Stimulated activated CD4-positive, alpha-beta T cell treated with anti-CD3 and anti-CD28 coated beads, Interleukin-15, amount 100 ng/mL, for 48 hours (primary cell): Measurements from ENCODE around the gene SCUBE3.

Experiments
- DNase-seq, 2 donors: peaks; one replicate each; pipeline ENCODE4 v3.0.0-alpha.2; 2020; ENCODE audit warnings: low read depth in 2 of 2

Gene SCUBE3

GRCh38 chr6:35181308-35181932, 32.3 kb upstream of the SCUBE3 start:
- no peak for DNase-seq

GRCh38 chr6:35181933-35182612, 31.7 kb upstream of the SCUBE3 start:
- DNase-seq = no peak

- no peak for DNase-seq
Observed at GRCh38 chr6:35183281-35183680, 30.5 kb upstream of the SCUBE3 start.

GRCh38 chr6:35183935-35184334, 29.8 kb upstream of the SCUBE3 start:
- no peak for DNase-seq

GRCh38 chr6:35184580-35185301, 29.0 kb upstream of the SCUBE3 start:
- DNase-seq = no peak

- no peak for DNase-seq
Observed at GRCh38 chr6:35185302-35185681, 28.5 kb upstream of the SCUBE3 start.

- DNase-seq = no peak
Observed at GRCh38 chr6:35185971-35186370, 27.8 kb upstream of the SCUBE3 start.

- DNase-seq = no peak
Observed at GRCh38 chr6:35186571-35186970, 27.2 kb upstream of the SCUBE3 start.

GRCh38 chr6:35188886-35189285, 24.9 kb upstream of the SCUBE3 start:
- DNase-seq = no peak

- no peak for DNase-seq
Observed at GRCh38 chr6:35190306-35190705, 23.4 kb upstream of the SCUBE3 start.

GRCh38 chr6:35191889-35192288, 21.9 kb upstream of the SCUBE3 start:
- DNase-seq = no peak

GRCh38 chr6:35192301-35192860, 21.4 kb upstream of the SCUBE3 start:
- DNase-seq = no peak

GRCh38 chr6:35194390-35194789, 19.4 kb upstream of the SCUBE3 start:
- DNase-seq = no peak

- DNase-seq = no peak
Observed at GRCh38 chr6:35195120-35195780, 18.5 kb upstream of the SCUBE3 start.

- DNase-seq = no peak
Observed at GRCh38 chr6:35197196-35197595, 16.6 kb upstream of the SCUBE3 start.

- DNase-seq = no peak
Observed at GRCh38 chr6:35199866-35200265, 13.9 kb upstream of the SCUBE3 start.

- DNase-seq = no peak
Observed at GRCh38 chr6:35202066-35202546, 11.7 kb upstream of the SCUBE3 start.

- no peak for DNase-seq
Observed at GRCh38 chr6:35203152-35203670, 10.5 kb upstream of the SCUBE3 start.

GRCh38 chr6:35203680-35204079, 10.1 kb upstream of the SCUBE3 start:
- DNase-seq = no peak

- no peak for DNase-seq
Observed at GRCh38 chr6:35206346-35206745, 7.4 kb upstream of the SCUBE3 start.

- DNase-seq = no peak
Observed at GRCh38 chr6:35208419-35208818, 5.3 kb upstream of the SCUBE3 start.

GRCh38 chr6:35209081-35209480, 4.7 kb upstream of the SCUBE3 start:
- no peak for DNase-seq
